Endothelial cell of umbilical vein (primary cell): Measurements from ENCODE around the gene UHMK1. TPM values are rescaled to one million over a fixed set of nuclear protein-coding genes. Genes with fewer than 3 reads are reported as not detected.

Source experiments
- BruUV-seq: library from RNA; stranded (reverse); fragments of 400-500 nt; replicated peaks from 2 replicates; lab custom pipeline; 2021; lab: Mats Ljungman, UMichigan
- CTCF ChIA-PET: fragments of 300-600, 350-600 bp; sonication (Branson Sonifier 250); formaldehyde crosslinking; loops from one replicate; lab custom pipeline; 2021; ENCODE audit warnings: antibody characterized with exemption, inconsistent platforms; lab: Charles Lee
- POLR2A ChIA-PET: fragments of 300-600, 350-600 bp; sonication (Branson Sonifier 250); formaldehyde crosslinking; loops from one replicate; lab custom pipeline; 2021; ENCODE audit warnings: antibody characterized with exemption, inconsistent platforms; lab: Charles Lee
- DNase-seq: peaks from one replicate; pipeline ENCODE4 v3.0.0-alpha.2; 2011; ENCODE audit warnings: low read depth, low spot score
- FAIRE-seq: peaks from 2 replicates; lab custom pipeline; 2011; peaks lifted over from hg19 to GRCh38; lab: Jason Lieb, UNC
- H2AFZ ChIP-seq: 2 replicates; pipeline ENCODE4 v1.6.0; 2012; ENCODE audit warnings: low read depth, low read length, control low read depth, inconsistent platforms
- H3K27ac ChIP-seq: 2 replicates; pipeline ENCODE4 v1.5.1; 2011; ENCODE audit warnings: low read depth, mild to moderate bottlenecking, control low read depth, low read length, moderate library complexity; ENCODE audit not compliant: insufficient read depth
- H3K27me3 ChIP-seq, 2 experiments: 2 replicates each; pipeline versions ENCODE4 v1.6.0 to v1.6.1; 2011; ENCODE audit warnings: low read length in 2 of 2, mixed read lengths in 1 of 2; ENCODE audit not compliant: control insufficient read depth in 2 of 2, insufficient read depth in 2 of 2
- H3K36me3 ChIP-seq, 2 experiments: 2 replicates in 1 of 2; 3 replicates in 1 of 2; pipeline ENCODE4 v1.5.1; 2011; ENCODE audit warnings: low read length in 2 of 2, mild to moderate bottlenecking in 1 of 2, moderate library complexity in 1 of 2; ENCODE audit not compliant: control insufficient read depth in 2 of 2, insufficient read depth in 2 of 2; ENCODE audit errors: extremely low read depth in 1 of 2
- H3K4me1 ChIP-seq: 3 replicates; pipeline ENCODE4 v1.5.1; 2011; ENCODE audit warnings: mild to moderate bottlenecking, low read length; ENCODE audit not compliant: control insufficient read depth, insufficient read depth; ENCODE audit errors: extremely low read depth
- H3K4me2 ChIP-seq: 2 replicates; pipeline ENCODE4 v1.6.1; 2011; ENCODE audit warnings: low read length, control low read depth, mixed read lengths; ENCODE audit not compliant: insufficient read depth
- H3K4me3 ChIP-seq, 3 experiments: fragments of 200-600 bp in 1 of 3; sonication (generic), shearing (Covaris generic) in 1 of 3; replicated peaks in 1 of 3; 2 replicates each; pipeline ENCODE4 v1.5.1; 2011 to 2016; ENCODE audit warnings: control low read depth in 3 of 3, low read length in 3 of 3, mild to moderate bottlenecking in 2 of 3, inconsistent platforms in 1 of 3, low read depth in 1 of 3, moderate library complexity in 1 of 3; ENCODE audit not compliant: insufficient read depth in 1 of 3
- H3K79me2 ChIP-seq: 2 replicates; pipeline ENCODE4 v1.6.0; 2012; ENCODE audit warnings: low read length, inconsistent platforms; ENCODE audit not compliant: control insufficient read depth, insufficient read depth
- H3K9ac ChIP-seq: replicated peaks from 2 replicates; pipeline ENCODE3; 2011; ENCODE audit warnings: low read length, control low read depth; ENCODE audit not compliant: insufficient read depth; ENCODE audit errors: extremely low read depth
- H3K9me1 ChIP-seq: replicated peaks from 3 replicates; pipeline ENCODE4 v1.6.0; 2011; ENCODE audit warnings: mild to moderate bottlenecking, low read length; ENCODE audit not compliant: control insufficient read depth, insufficient read depth; ENCODE audit errors: extremely low read depth
- H3K9me3 ChIP-seq: replicated peaks from 2 replicates; pipeline ENCODE4 v1.5.1; 2012; ENCODE audit warnings: low read length, inconsistent platforms; ENCODE audit not compliant: control insufficient read depth, insufficient read depth
- H4K20me1 ChIP-seq: replicated peaks from 2 replicates; pipeline ENCODE3; 2011; ENCODE audit warnings: mild to moderate bottlenecking, low read length; ENCODE audit not compliant: control insufficient read depth, insufficient read depth; ENCODE audit errors: extremely low read depth
- EZH2 ChIP-seq: IDR thresholded peaks from 2 replicates; pipeline ENCODE4 v1.6.1; 2012; ENCODE audit warnings: borderline replicate concordance, low read depth, mild to moderate bottlenecking, moderate library complexity, low read length, inconsistent platforms; ENCODE audit not compliant: severe bottlenecking
- FOS ChIP-seq: IDR thresholded peaks from 2 replicates; pipeline ENCODE4 v1.6.1; 2011; ENCODE audit warnings: mild to moderate bottlenecking, low read length, moderate library complexity, borderline replicate concordance; ENCODE audit not compliant: insufficient read depth
- GATA2 ChIP-seq: IDR thresholded peaks from 2 replicates; pipeline ENCODE4 v1.7.0; 2011; ENCODE audit warnings: low read depth, mild to moderate bottlenecking, moderate library complexity, mixed read lengths, low read length; ENCODE audit not compliant: insufficient read length, insufficient read depth
- JUN ChIP-seq: IDR thresholded peaks from 2 replicates; pipeline ENCODE4 v1.6.1; 2011; ENCODE audit warnings: borderline replicate concordance, low read depth; ENCODE audit not compliant: insufficient read length, insufficient read depth
- MYC ChIP-seq: IDR thresholded peaks from one replicate; pipeline ENCODE4 v1.6.1; 2011; ENCODE audit warnings: mild to moderate bottlenecking, low read depth, low read length
- POLR2A ChIP-seq: IDR thresholded peaks from 2 replicates; pipeline ENCODE4 v1.6.1; 2012; ENCODE audit warnings: low read depth, mild to moderate bottlenecking, control low read depth, low read length
- POLR2AphosphoS5 ChIP-seq: IDR thresholded peaks from 2 replicates; pipeline ENCODE4 v1.6.1; 2012; ENCODE audit warnings: low read depth, mild to moderate bottlenecking, control low read depth, low read length, moderate library complexity; ENCODE audit not compliant: insufficient read depth
- dilution Hi-C: fragments of 300-500 bp; cut with MboI; formaldehyde crosslinking; loops from one replicate; pipeline ENCODE4 v1.15.0; 2019; ENCODE audit warnings: low sequenced_read_pairs; ENCODE audit not compliant: extremely low pct_ligation_motif_present
- intact Hi-C: fragments of 100-400 bp; cut with micrococcal nuclease; formaldehyde crosslinking; loops from one replicate; pipeline ENCODE4 v1.10.0; 2022
- polyA plus RNA-seq, 4 experiments: library from polyadenylated mRNA; depleted of rRNA in 3 of 4; stranded (reverse) in 3 of 4; unstranded in 1 of 4; fragments of >200 nt; gene quantifications; 2 replicates each; pipeline versions ENCODE4 v1.2.1 to v1.2.3, GENCODE V29; 2011 to 2012; ENCODE audit warnings: missing spikeins in 1 of 4
- total RNA-seq: library from RNA; stranded (reverse); gene quantifications from 2 replicates; pipeline ENCODE4 v1.2.3, GENCODE V29; 2021
- TF ChIP-seq, protein P1 (sequence below), 2 donors: IDR thresholded peaks; 1 replicate in 1 of 2; 2 replicates in 1 of 2; pipeline ENCODE4 v1.5.1; 2011; ENCODE audit warnings: low read length in 2 of 2, mild to moderate bottlenecking in 2 of 2, moderate library complexity in 2 of 2, control low read depth in 1 of 2, inconsistent platforms in 1 of 2, low read depth in 1 of 2; ENCODE audit not compliant: insufficient read depth in 1 of 2; ENCODE audit errors: extremely low read depth in 1 of 2
- TF ChIP-seq, protein P2 (sequence below): IDR thresholded peaks from 2 replicates; pipeline ENCODE4 v1.6.1; 2011; ENCODE audit not compliant: insufficient read depth, insufficient read length

Gene UHMK1
- total and polyA plus RNA-seq, 2 donors (not counting 3 experiments of a cell fraction or from before 2014, with no cell fraction given) = 9.2 to 35.0 TPM

DNA sequence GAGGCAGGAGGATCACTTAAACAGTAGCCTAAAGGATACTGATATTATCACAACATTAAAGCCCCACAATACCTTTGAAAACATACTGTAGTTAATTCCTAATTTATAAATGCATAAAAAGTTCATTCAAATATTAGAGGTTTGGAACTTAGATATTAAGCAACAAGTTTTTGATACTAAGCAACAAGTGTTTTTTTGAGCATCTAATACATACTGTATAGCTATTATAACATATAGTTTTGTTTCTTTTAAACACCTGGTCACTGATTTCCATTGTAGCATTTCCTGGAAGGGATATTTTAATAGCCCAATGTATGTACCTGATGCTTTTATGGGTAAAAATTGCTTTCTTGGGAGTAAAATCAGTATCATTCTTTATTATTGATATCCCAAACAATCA, 4.5 kb downstream of the UHMK1 start:
- Histone ChIP-seq H4K20me1 (no peaks in the 10 kb centered on the region), H3K79me2 (peaks cover 54% of the 10 kb centered on the region), H3K4me1 (peaks cover 13% of the 10 kb centered on the region), H3K27me3 (no peaks in the 10 kb centered on the region), H2AFZ (no peak overlapping the region), H3K4me3 (no peak overlapping the region), H3K36me3 (peaks cover 8 to 20% of the 10 kb centered on the region in 2 experiments), H3K9me1 (no peaks in the 10 kb centered on the region), H3K9ac (no peak overlapping the region), H3K9me3 (no peaks in the 10 kb centered on the region), H3K27ac (no peak overlapping the region), H3K4me2 (no peak overlapping the region)
- no peak for DNase-seq
- FAIRE-seq = no peak
- intact Hi-C loops (no loop called here), dilution Hi-C loops (no loop called here)
- no TSS peak for BruUV-seq
- no peak for TF ChIP-seq POLR2AphosphoS5
- no peak for TF ChIP-seq GATA2
- ChIA-PET POLR2A (no interaction called here), CTCF (no interaction called here)

DNA sequence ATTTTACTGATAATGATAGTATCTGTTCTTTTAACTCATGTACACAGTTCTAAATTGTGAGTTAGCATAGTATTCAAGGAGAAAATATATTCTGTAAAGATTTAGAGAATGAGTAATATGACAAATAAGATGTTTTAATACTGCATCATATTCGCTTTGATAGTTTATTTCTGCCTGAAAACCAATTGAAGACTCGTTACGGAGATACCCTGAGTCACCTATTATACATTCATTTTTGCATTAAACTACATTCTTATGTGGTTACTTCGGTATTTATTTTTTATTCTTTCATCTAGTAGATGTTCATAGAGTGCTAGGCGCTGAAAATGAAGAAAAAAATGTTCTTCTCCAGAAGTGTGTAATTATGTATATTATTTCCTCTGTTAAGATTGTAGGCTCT, 5.3 kb downstream of the UHMK1 start:
- TF ChIP-seq POLR2AphosphoS5 (no peak), FOS (no peak), MYC (no peak), POLR2A (no peak), GATA2 (no peak), EZH2 (no peak), JUN (no peak)
- TF ChIP-seq, protein P1, sequence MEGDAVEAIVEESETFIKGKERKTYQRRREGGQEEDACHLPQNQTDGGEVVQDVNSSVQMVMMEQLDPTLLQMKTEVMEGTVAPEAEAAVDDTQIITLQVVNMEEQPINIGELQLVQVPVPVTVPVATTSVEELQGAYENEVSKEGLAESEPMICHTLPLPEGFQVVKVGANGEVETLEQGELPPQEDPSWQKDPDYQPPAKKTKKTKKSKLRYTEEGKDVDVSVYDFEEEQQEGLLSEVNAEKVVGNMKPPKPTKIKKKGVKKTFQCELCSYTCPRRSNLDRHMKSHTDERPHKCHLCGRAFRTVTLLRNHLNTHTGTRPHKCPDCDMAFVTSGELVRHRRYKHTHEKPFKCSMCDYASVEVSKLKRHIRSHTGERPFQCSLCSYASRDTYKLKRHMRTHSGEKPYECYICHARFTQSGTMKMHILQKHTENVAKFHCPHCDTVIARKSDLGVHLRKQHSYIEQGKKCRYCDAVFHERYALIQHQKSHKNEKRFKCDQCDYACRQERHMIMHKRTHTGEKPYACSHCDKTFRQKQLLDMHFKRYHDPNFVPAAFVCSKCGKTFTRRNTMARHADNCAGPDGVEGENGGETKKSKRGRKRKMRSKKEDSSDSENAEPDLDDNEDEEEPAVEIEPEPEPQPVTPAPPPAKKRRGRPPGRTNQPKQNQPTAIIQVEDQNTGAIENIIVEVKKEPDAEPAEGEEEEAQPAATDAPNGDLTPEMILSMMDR (IDR thresholded peaks at IDR 0.05; ENCODE audit: extremely low read depth in 1 of 2, insufficient read depth in 1 of 2, low read depth in 1 of 2, low read length in 2 of 2) = no peak
- TF ChIP-seq, protein P2, sequence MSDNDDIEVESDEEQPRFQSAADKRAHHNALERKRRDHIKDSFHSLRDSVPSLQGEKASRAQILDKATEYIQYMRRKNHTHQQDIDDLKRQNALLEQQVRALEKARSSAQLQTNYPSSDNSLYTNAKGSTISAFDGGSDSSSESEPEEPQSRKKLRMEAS = no peak
- intact Hi-C loops = no loop called here
- Histone ChIP-seq H3K27me3 (no peaks in the 10 kb centered on the region), H2AFZ (no peak overlapping the region), H3K4me2 (no peak overlapping the region), H3K9ac (no peak overlapping the region), H3K4me3 (no peak overlapping the region), H3K27ac (no peak overlapping the region), H3K79me2 (peaks cover 50% of the 10 kb centered on the region), H3K36me3 (peaks cover 8 to 20% of the 10 kb centered on the region in 2 experiments), H3K9me1 (no peaks in the 10 kb centered on the region), H3K4me1 (peaks cover 10% of the 10 kb centered on the region), H3K9me3 (no peaks in the 10 kb centered on the region), H4K20me1 (no peaks in the 10 kb centered on the region)
- DNase-seq (no peak), FAIRE-seq (no peak)
- CTCF ChIA-PET = interaction anchor here (1.1 kb wide), 1 partner anchor 145 kb away, joined by 3 read pairs; no protein-coding TSS in a partner anchor
- BruUV-seq = no TSS peak
- POLR2A ChIA-PET = no interaction called here
- dilution Hi-C loops = no loop called here
